Upper lobe of left lung (tissue), 6 donors: Measurements from ENCODE around the gene CACYBP. TPM values are rescaled to one million over a fixed set of nuclear protein-coding genes. Genes with fewer than 3 reads are reported as not detected.

Experiments
- ATAC-seq, 2 donors: fragments of 200-7000 bp; cut with Tn5 transposase; one replicate each; pipeline ENCODE4 v1.9.1; 2022; ENCODE audit warnings: mild to moderate bottlenecking in 2 of 2, moderate library complexity in 2 of 2; ENCODE audit not compliant: low FRiP score in 2 of 2
- DNase-seq, 2 donors: peaks; one replicate each; pipeline ENCODE4 v3.0.0-alpha.2; 2019 to 2020
- H3K27ac ChIP-seq, 4 donors: fragments of 200-600 bp; sonication (generic); one replicate each; pipeline ENCODE4 v1.5.1; 2016 to 2019
- H3K27me3 ChIP-seq, 4 donors: fragments of 200-600 bp; sonication (generic); one replicate each; pipeline ENCODE4 v1.5.1; 2017 to 2019
- H3K36me3 ChIP-seq, 4 donors: fragments of 200-600 bp; sonication (generic); one replicate each; pipeline ENCODE4 v1.5.1; 2016 to 2019
- H3K4me1 ChIP-seq, 4 donors: fragments of 200-600 bp; sonication (generic); one replicate each; pipeline ENCODE4 v1.5.1; 2018 to 2019
- H3K4me3 ChIP-seq, 4 donors: fragments of 200-600 bp; sonication (generic); one replicate each; pipeline ENCODE4 v1.5.1; 2017 to 2019; ENCODE audit warnings: mild to moderate bottlenecking in 2 of 4, moderate library complexity in 1 of 4
- H3K9me3 ChIP-seq, 4 donors: fragments of 200-600 bp; sonication (generic); one replicate each; pipeline ENCODE4 v1.5.1; 2018 to 2019
- EP300 ChIP-seq, 4 donors: sonication (generic); formaldehyde crosslinking; IDR thresholded peaks; one replicate each; pipeline ENCODE4 v1.5.1; 2017; ENCODE audit warnings: antibody characterized with exemption in 4 of 4, control low read depth in 2 of 4
- POLR2A ChIP-seq, 4 donors: fragments of 450-650 bp; IDR thresholded peaks; one replicate each; pipeline ENCODE4 v1.5.1; 2016 to 2017; ENCODE audit warnings: antibody characterized with exemption in 4 of 4, mild to moderate bottlenecking in 2 of 4
- POLR2AphosphoS5 ChIP-seq, 2 donors: sonication (generic); formaldehyde crosslinking; IDR thresholded peaks; one replicate each; pipeline ENCODE4 v1.5.1; 2017; ENCODE audit warnings: antibody characterized with exemption in 2 of 2
- WGBS, 2 donors: methylation state at CpG; one replicate each; pipeline ENCODE4 v1.1.5; 2017 to 2018; 5-methylcytosine and 5-hydroxymethylcytosine counted together
- total RNA-seq, 6 donors: library from RNA; depleted of rRNA in 4 of 6; stranded (reverse); fragments of >200 nt in 4 of 6; gene quantifications; one replicate each; pipeline versions ENCODE4 v1.1.0 to v1.2.1, GENCODE V29; 2016 to 2021
- TF ChIP-seq, protein P1 (sequence below), 6 experiments: fragments of 450-650 bp in 4 of 6; fragments of 200-600 bp in 2 of 6; sonication (generic) in 2 of 6; IDR thresholded peaks; one replicate each; pipeline ENCODE4 v1.5.1; 2016 to 2019; ENCODE audit warnings: antibody characterized with exemption in 6 of 6
- donor health status: DM: no; HTN: no; CAD: no; lungs with moderate emphysema.
- donor health status: DM: no; HTN: yes; CAD: no; lungs with severe emphysema.

Gene CACYBP, protein sequence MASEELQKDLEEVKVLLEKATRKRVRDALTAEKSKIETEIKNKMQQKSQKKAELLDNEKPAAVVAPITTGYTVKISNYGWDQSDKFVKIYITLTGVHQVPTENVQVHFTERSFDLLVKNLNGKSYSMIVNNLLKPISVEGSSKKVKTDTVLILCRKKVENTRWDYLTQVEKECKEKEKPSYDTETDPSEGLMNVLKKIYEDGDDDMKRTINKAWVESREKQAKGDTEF
- total RNA-seq: 10 to 100 TPM; 25.1 to 84.7 (median 50.1) TPM

DNA sequence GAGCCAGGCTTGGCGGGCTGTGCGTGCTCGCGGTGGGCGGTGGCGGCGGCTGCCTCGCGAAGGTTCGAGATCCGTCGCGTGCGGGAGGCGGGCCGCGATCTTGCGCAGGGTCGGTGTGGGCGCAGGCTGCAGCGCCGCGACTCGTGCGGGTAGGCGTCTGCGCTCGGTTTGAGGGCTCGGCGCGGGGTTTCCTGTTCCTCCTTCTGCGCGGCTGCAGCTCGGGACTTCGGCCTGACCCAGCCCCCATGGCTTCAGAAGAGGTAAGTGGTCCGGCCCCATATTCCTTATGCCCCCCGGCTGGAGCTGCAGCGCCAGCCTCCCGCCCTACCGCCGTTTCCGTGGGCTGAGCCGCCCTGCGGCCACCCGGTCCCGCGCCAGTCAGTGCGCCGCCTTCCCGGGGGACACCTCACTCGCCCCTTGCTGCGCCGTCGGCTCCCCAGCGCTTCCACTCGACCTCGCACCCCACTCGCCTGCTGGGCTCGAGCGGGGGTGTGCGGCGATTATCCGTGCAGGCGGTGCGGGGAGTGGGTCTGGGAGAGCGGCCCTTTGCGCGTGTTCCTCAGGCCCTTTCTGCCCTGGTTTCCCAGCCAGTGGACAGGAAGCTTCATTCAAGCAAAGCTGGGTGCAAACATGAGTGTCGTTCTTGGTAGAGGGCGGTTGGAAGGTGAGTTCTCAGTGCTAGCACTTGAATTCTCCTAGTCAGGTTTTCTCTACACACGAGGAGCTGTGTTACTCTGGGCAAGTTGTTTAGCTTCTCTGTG is at the start of gene CACYBP:
Gene CACYBP (plus strand): TSS at position 12 of the 761 bp plus-strand sequence. CDS start 234 bp downstream, at position 246.
- WGBS, 2 donors: 0 to 1% methylated on average over 9 to 48 of the region's 71 CpGs
- Histone ChIP-seq H3K36me3 (peaks cover 0 to 3% (median 0%) of the 10 kb centered on the region in 4 donors), H3K4me3 (peak within 1 kb of the TSS; percentile 75 to 97 (median 96)), H3K4me1 (peaks cover 21 to 39% (median 31%) of the 10 kb centered on the region in 4 donors), H3K27me3 (no peaks in the 10 kb centered on the region), H3K9me3 (no peaks in the 10 kb centered on the region), H3K27ac (peak within 1 kb of the TSS; percentile 97 to 99 (median 98))
- peak in 1 of 4 donors; percentile 82 for TF ChIP-seq POLR2A (IDR thresholded peaks at IDR 0.05)
- TF ChIP-seq EP300 (IDR thresholded peaks at IDR 0.05): peak in 1 of 4 donors; percentile 60
- TF ChIP-seq, protein P1, sequence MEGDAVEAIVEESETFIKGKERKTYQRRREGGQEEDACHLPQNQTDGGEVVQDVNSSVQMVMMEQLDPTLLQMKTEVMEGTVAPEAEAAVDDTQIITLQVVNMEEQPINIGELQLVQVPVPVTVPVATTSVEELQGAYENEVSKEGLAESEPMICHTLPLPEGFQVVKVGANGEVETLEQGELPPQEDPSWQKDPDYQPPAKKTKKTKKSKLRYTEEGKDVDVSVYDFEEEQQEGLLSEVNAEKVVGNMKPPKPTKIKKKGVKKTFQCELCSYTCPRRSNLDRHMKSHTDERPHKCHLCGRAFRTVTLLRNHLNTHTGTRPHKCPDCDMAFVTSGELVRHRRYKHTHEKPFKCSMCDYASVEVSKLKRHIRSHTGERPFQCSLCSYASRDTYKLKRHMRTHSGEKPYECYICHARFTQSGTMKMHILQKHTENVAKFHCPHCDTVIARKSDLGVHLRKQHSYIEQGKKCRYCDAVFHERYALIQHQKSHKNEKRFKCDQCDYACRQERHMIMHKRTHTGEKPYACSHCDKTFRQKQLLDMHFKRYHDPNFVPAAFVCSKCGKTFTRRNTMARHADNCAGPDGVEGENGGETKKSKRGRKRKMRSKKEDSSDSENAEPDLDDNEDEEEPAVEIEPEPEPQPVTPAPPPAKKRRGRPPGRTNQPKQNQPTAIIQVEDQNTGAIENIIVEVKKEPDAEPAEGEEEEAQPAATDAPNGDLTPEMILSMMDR (IDR thresholded peaks at IDR 0.05): peak in 1 of 6 experiments; percentile 19
- peak in 1 of 2 donors; percentile 44 for TF ChIP-seq POLR2AphosphoS5 (IDR thresholded peaks at IDR 0.05)
- ATAC-seq (peak in 1 of 2 donors; percentile 31), DNase-seq (peak; percentile 37 to 99)

DNA sequence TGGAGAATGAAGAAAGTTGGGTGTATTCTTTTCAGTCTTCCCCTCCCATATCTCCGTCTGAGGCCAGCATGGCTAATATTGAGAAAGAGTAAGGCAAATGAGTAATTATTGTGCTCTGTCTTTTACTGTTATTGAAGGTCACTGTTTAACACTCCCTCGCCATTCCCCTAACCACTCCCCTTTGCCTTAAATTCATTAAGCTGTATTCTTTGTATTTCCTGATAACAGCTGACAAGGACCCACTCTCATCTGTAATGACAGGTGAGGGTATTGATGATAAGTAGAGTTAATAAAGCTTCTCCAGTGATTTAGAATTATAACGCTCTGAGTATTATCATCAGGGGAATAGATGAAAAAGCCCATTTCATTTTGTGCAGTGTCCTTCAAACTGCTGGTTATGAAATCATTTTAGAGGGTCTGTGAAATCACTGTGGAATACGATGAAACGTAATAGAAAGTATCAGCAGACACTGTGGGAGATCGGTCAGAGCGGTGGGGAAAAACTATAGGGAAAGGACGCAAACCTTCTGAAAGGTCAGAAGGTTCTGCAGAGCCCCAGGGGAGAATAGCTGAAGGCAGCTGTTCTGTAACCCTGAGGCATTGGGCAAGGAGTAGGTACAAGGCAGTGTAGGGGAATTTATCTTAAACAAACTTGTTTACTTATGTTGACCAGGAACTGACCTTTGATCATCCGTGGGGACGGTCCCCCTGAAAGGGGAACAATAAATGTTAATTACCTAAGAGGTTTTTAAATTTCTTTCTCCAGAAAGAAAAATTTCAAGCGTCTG is 46.3 kb upstream of the CACYBP start:
- DNase-seq: no peak
- H3K4me3 ChIP-seq: no peak overlapping the region
- peak in 1 of 2 donors; percentile 23 for ATAC-seq
- TF ChIP-seq POLR2AphosphoS5 (IDR thresholded peaks at IDR 0.05): no peak
- no peak for TF ChIP-seq EP300 (IDR thresholded peaks at IDR 0.05)
- TF ChIP-seq, protein P1 (IDR thresholded peaks at IDR 0.05): no peak
- no peak for TF ChIP-seq POLR2A (IDR thresholded peaks at IDR 0.05)
- H3K27me3 ChIP-seq: no peaks in the 10 kb centered on the region
- peaks cover 10 to 21% (median 13%) of the 10 kb centered on the region in 4 donors for H3K4me1 ChIP-seq
- H3K36me3 ChIP-seq: peaks cover 0 to 4% (median 0%) of the 10 kb centered on the region in 4 donors
- H3K9me3 ChIP-seq: no peaks in the 10 kb centered on the region
- peak overlapping the region in 1 of 4 donors; percentile 9 for H3K27ac ChIP-seq
- 67 to 69% methylated on average over 11 of the region's 11 CpGs for WGBS, 2 donors

DNA sequence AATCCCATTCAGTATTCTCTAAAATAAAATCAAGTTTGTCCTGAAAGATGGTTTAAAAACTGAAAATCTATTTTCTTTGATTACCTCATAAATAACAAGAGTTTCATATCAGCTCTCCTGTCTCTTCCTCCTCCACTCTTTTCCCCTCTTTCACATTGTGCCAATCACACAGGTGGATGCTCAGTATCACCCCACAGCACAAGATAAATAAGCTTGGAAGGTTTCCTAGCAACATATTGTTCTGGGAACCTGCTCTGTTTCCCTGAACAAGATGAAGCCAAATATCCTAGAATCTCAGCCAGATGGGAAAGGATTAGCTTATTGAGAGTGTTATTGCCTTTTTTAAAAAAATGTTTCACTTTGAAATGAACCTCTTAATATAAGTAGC is 45.7 kb upstream of the CACYBP start:
- no peak for ATAC-seq
- no peak for DNase-seq
- H3K27ac ChIP-seq: peak overlapping the region in 1 of 4 donors; percentile 53

More for the DNA sequence above, 45.7 kb upstream of the CACYBP start:
- H3K9me3 ChIP-seq: no peaks in the 10 kb centered on the region
- peaks cover 0 to 6% (median 0%) of the 10 kb centered on the region in 4 donors for H3K36me3 ChIP-seq
- no peaks in the 10 kb centered on the region for H3K27me3 ChIP-seq
- H3K4me1 ChIP-seq: peaks cover 10 to 21% (median 13%) of the 10 kb centered on the region in 4 donors
- TF ChIP-seq POLR2A (IDR thresholded peaks at IDR 0.05) (no peak), EP300 (IDR thresholded peaks at IDR 0.05) (no peak), POLR2AphosphoS5 (IDR thresholded peaks at IDR 0.05) (no peak)
- TF ChIP-seq, protein P1 (IDR thresholded peaks at IDR 0.05): no peak
- no peak overlapping the region for H3K4me3 ChIP-seq
